Measurements from ENCODE around the gene INSL6. TPM values are rescaled to one million over a fixed set of nuclear protein-coding genes. Genes with fewer than 3 reads are reported as not detected.
"Not testable (repeated sequence)": the region's sequence is repeated elsewhere in the genome, so short reads cannot be mapped to it uniquely, and the experiment has no call there.

Gene INSL6
- polyA plus RNA-seq, 1 of the 3 experiments (the other 2 are of a cell fraction): not detected

DNA sequence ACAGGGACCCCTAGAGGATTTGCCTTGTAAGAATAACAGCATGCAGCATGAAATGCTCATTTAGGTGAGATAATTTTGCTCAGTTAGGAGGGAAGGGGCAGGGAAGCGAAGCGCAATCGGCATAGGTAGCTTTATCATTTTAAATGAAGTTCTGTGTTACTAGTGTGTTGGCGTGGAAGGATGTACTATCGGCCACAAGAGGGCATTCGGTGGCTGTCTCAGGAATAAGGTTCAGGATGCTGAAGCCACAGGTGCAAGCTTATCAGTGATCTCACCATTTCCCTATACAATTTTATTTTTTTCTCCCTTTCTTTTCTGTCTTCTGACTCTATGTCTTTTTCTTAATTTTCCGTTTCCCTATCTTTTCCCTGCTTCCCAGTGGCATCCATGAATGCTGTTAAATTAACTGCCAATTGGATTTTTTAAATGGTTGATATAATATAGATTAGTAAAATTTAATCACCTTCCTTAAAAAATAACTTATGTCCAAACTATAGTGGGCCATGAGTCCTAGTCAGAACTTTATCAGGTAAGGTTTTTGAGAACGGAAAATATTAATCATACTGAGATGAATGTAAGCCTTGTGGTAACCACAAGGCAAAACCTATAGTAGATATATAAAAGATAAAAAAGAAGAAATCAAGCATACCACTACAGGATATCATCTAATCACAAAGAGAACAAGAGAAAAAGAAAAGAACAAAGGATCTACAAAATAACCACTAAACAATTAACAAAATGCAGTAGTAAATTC, 1.2 kb upstream of the INSL6 start:
- Histone ChIP-seq H3K4me2 (no peak overlapping the region), H3K9me3 (no peaks in the 10 kb centered on the region), H2AFZ (ENCODE audit: low read depth) (peak overlapping the region; percentile 34; the same call in 1 of the 2 replicates), H3K9me2 (no peaks in the 10 kb centered on the region), H3K4me3 (ENCODE audit: low read depth in 2 of 2, low read length in 1 of 2) (peak overlapping the region in 1 of 2 experiments; percentile 40; a peak in 1 of 4 replicates), H3K27ac (ENCODE audit: low read depth in 2 of 2, low read length in 1 of 2) (no peak overlapping the region), H3F3A (replicated peaks; ENCODE audit: insufficient read depth) (no peaks in the 10 kb centered on the region), H3K4me1 (ENCODE audit: control insufficient read depth in 1 of 2, insufficient read depth in 2 of 2, low read depth in 1 of 2, low read length in 1 of 2) (peaks cover 0 to 5% of the 10 kb centered on the region in 2 experiments; a peak in 1 of 4 replicates), H4K20me1 (ENCODE audit: insufficient read depth) (no peaks in the 10 kb centered on the region), H3K36me3 (replicated peaks in 1 of 2; ENCODE audit: control insufficient read depth in 1 of 2, insufficient read depth in 2 of 2, low read length in 1 of 2) (no peaks in the 10 kb centered on the region), H3K27me3 (ENCODE audit: insufficient read depth) (no peaks in the 10 kb centered on the region), H3K9ac (no peak overlapping the region), H3K79me2 (ENCODE audit: insufficient read depth) (no peaks in the 10 kb centered on the region)
- WGBS (ENCODE audit: low lambda C conversion rate): 31% methylated on average over 8 of the region's 8 CpGs
- ChIA-PET POLR2A (no interaction called here), CTCF (interaction anchor here (0.5 to 2.6 kb wide), 66 partner anchors 9 to 1840 kb away, joined by 3 to 71 read pairs (median 4); partner anchors contain the start of genes CD274, INSL4, PLGRKT and SLC1A1)
- TF ChIP-seq FOXM1 (IDR thresholded peaks at IDR 0.05; ENCODE audit: low read depth): no peak
- TF ChIP-seq RAD21 (IDR thresholded peaks at IDR 0.05; ENCODE audit: low read length): peak; percentile 93
- no peak for TF ChIP-seq SIN3A (IDR thresholded peaks at IDR 0.05; ENCODE audit: borderline replicate concordance, low read depth, low read length)
- TF ChIP-seq SMC3 (IDR thresholded peaks at IDR 0.05; ENCODE audit: low read depth, low read length): peak; percentile 97
- TF ChIP-seq RCOR1 (IDR thresholded peaks at IDR 0.05; ENCODE audit: low read length): 0 out of 2 replicates have a peak, but pooled peaks have one; percentile 10
- peak; percentile 53; the same call in 1 of the 2 replicates for TF ChIP-seq GATA2 (CRISPR knock-in tag; IDR thresholded peaks at IDR 0.05)
- TF ChIP-seq, protein P1, sequence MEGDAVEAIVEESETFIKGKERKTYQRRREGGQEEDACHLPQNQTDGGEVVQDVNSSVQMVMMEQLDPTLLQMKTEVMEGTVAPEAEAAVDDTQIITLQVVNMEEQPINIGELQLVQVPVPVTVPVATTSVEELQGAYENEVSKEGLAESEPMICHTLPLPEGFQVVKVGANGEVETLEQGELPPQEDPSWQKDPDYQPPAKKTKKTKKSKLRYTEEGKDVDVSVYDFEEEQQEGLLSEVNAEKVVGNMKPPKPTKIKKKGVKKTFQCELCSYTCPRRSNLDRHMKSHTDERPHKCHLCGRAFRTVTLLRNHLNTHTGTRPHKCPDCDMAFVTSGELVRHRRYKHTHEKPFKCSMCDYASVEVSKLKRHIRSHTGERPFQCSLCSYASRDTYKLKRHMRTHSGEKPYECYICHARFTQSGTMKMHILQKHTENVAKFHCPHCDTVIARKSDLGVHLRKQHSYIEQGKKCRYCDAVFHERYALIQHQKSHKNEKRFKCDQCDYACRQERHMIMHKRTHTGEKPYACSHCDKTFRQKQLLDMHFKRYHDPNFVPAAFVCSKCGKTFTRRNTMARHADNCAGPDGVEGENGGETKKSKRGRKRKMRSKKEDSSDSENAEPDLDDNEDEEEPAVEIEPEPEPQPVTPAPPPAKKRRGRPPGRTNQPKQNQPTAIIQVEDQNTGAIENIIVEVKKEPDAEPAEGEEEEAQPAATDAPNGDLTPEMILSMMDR (IDR thresholded peaks at IDR 0.05): peak; percentile 81
- peak; percentile 68 for DNase-seq

DNA sequence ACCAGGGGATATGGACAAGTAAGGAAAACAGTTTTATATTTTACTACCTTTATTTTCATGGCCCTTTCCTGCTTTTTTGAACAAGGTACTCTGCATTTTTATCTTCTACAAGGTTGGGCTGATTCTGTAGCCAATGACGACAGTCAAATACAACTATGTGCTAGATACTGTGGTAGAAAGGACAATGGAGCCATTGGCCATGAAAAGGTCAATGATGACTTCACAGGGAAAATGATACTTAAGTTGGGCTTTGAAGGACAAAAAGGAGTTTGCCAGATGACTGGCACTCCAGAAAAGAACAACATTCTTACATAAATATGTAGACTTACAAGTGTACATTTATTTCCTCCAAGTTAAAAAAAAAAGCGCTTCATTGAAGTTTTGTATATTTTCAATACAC, 663 bp downstream of the INSL6 start:
- TF ChIP-seq FOXJ3 (CRISPR knock-in tag; IDR thresholded peaks at IDR 0.05) (no peak), GATA2 (CRISPR knock-in tag; IDR thresholded peaks at IDR 0.05) (no peak), NRF1 (IDR thresholded peaks at IDR 0.05; ENCODE audit: low read depth, low read length) (no peak), SIN3A (IDR thresholded peaks at IDR 0.05; ENCODE audit: borderline replicate concordance, low read depth, low read length) (no peak), RCOR1 (IDR thresholded peaks at IDR 0.05; ENCODE audit: low read length) (no peak), POLR2AphosphoS5 (IDR thresholded peaks at IDR 0.05; ENCODE audit: low read depth, low read length) (no peak), JUND (IDR thresholded peaks at IDR 0.05) (no peak), TEAD4 (IDR thresholded peaks at IDR 0.05; ENCODE audit: borderline replicate concordance, insufficient read depth) (no peak), TCF12 (IDR thresholded peaks at IDR 0.05) (no peak)
- TF ChIP-seq, protein P1 (IDR thresholded peaks at IDR 0.05): no peak
- TF ChIP-seq, protein P2, sequence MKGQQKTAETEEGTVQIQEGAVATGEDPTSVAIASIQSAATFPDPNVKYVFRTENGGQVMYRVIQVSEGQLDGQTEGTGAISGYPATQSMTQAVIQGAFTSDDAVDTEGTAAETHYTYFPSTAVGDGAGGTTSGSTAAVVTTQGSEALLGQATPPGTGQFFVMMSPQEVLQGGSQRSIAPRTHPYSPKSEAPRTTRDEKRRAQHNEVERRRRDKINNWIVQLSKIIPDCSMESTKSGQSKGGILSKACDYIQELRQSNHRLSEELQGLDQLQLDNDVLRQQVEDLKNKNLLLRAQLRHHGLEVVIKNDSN (IDR thresholded peaks at IDR 0.05; ENCODE audit: borderline replicate concordance, low read depth): no peak
- no peak overlapping the region for H3K27ac ChIP-seq (ENCODE audit: low read depth in 2 of 2, low read length in 1 of 2)
- no peak overlapping the region for H3K9ac ChIP-seq
- POLR2A ChIA-PET: no interaction called here
- no peaks in the 10 kb centered on the region for H3K36me3 ChIP-seq (replicated peaks in 1 of 2; ENCODE audit: control insufficient read depth in 1 of 2, insufficient read depth in 2 of 2, low read length in 1 of 2)
- H3K9me2 ChIP-seq: no peaks in the 10 kb centered on the region
- no peaks in the 10 kb centered on the region for H3K27me3 ChIP-seq (ENCODE audit: insufficient read depth)
- no peak overlapping the region for H2AFZ ChIP-seq (ENCODE audit: low read depth)
- no peaks in the 10 kb centered on the region for H3K4me1 ChIP-seq (ENCODE audit: control insufficient read depth in 1 of 2, insufficient read depth in 2 of 2, low read depth in 1 of 2, low read length in 1 of 2)
- CTCF ChIA-PET: interaction anchor here (1.7 to 2.4 kb wide), 8 partner anchors 8 to 426 kb away, joined by 5 to 71 read pairs (median 26); no protein-coding TSS in a partner anchor
- H4K20me1 ChIP-seq (ENCODE audit: insufficient read depth): no peaks in the 10 kb centered on the region
- no peak overlapping the region for H3K4me2 ChIP-seq
- no peaks in the 10 kb centered on the region for H3F3A ChIP-seq (replicated peaks; ENCODE audit: insufficient read depth)
- no peaks in the 10 kb centered on the region for H3K9me3 ChIP-seq
- DNase-seq: no peak
- no peak overlapping the region for H3K4me3 ChIP-seq (ENCODE audit: low read depth in 2 of 2, low read length in 1 of 2)
- WGBS (ENCODE audit: low lambda C conversion rate): 93% methylated on average over 2 of the region's 2 CpGs
- no peaks in the 10 kb centered on the region for H3K79me2 ChIP-seq (ENCODE audit: insufficient read depth)

DNA sequence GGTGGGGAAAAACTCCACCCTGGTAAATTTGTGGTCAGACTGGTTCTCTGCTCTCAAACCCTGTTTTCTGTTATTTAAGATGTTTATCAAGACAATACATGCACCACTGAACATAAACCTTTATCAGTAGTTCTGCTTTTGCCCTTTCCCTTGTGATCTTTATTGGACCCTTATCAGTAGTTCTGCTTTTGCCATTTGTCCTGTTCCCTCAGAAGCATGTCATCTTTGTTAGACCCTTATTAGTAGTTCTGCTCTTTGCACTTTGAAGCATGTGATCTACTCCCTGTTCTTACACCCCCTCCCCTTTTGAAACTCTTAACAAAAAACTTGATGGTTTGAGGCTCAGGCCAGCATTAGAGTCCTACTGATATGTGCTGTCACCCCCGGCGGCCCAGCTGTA, 4.8 kb downstream of the INSL6 start:
- H3K9me2 ChIP-seq; H3K79me2 ChIP-seq (ENCODE audit: insufficient read depth); H2AFZ ChIP-seq (ENCODE audit: low read depth); DNase-seq; H3K27me3 ChIP-seq (ENCODE audit: insufficient read depth); H3K9me3 ChIP-seq; H3K36me3 ChIP-seq (replicated peaks in 1 of 2; ENCODE audit: control insufficient read depth in 1 of 2, insufficient read depth in 2 of 2, low read length in 1 of 2); H4K20me1 ChIP-seq (ENCODE audit: insufficient read depth); POLR2A ChIA-PET; CTCF ChIA-PET; H3K4me3 ChIP-seq (ENCODE audit: low read depth in 2 of 2, low read length in 1 of 2); H3K27ac ChIP-seq (ENCODE audit: low read depth in 2 of 2, low read length in 1 of 2); H3K4me1 ChIP-seq (ENCODE audit: control insufficient read depth in 1 of 2, insufficient read depth in 2 of 2, low read depth in 1 of 2, low read length in 1 of 2); H3K4me2 ChIP-seq; H3F3A ChIP-seq (replicated peaks; ENCODE audit: insufficient read depth); H3K9ac ChIP-seq: not testable (repeated sequence)
- 38% methylated on average over 2 of the region's 2 CpGs for WGBS (ENCODE audit: low lambda C conversion rate)
